HCT116 (cell line): ENCODE data around the gene PRPF4. TPM values are rescaled to one million over a fixed set of nuclear protein-coding genes. Genes with fewer than 3 reads are reported as not detected.

Experiments used
- ATAC-seq: fragments of 200-7000 bp; cut with Tn5 transposase; 2 replicates; pipeline ENCODE4 v1.9.1; 2020; ENCODE audit warnings: mild to moderate bottlenecking, moderate library complexity
- BruUV-seq: library from RNA; stranded (reverse); fragments of 400-500 nt; replicated peaks from 2 replicates; lab custom pipeline; 2021; lab: Mats Ljungman, UMichigan
- CTCF ChIA-PET: fragments of 300-600 bp; sonication (Branson Sonifier 250); formaldehyde crosslinking; loops from one replicate; lab custom pipeline; 2021; ENCODE audit warnings: antibody characterized with exemption; lab: Charles Lee
- POLR2A ChIA-PET: fragments of 300-600, 350-600 bp; sonication (Branson Sonifier 250); formaldehyde crosslinking; loops from one replicate; lab custom pipeline; 2021; ENCODE audit warnings: antibody characterized with exemption; lab: Charles Lee
- RAD21 ChIA-PET, 2 experiments: fragments of 300-600 bp; sonication (Branson Sonifier 250); formaldehyde crosslinking; loops; one replicate each; lab custom pipeline; 2023; ENCODE audit warnings: low total read pairs in 2 of 2; ENCODE audit not compliant: uncharacterized antibody in 2 of 2, unreplicated experiment in 2 of 2, low non-redundant PET in 1 of 2; lab: Charles Lee
- DNase-seq: peaks from one replicate; pipeline ENCODE4 v3.0.0-alpha.2; 2010; ENCODE audit warnings: low read depth, low spot score
- H2AFZ ChIP-seq: fragments of 200-600 bp; shearing (Covaris generic), sonication (generic); 2 replicates; pipeline ENCODE4 v1.6.1; 2017; ENCODE audit warnings: low read depth, mixed run types, mixed read lengths, antibody characterized with exemption, low read length; ENCODE audit not compliant: poor library complexity, severe bottlenecking
- H3K27ac ChIP-seq: 2 replicates; pipeline ENCODE4 v1.5.1; 2012; ENCODE audit warnings: low read depth, low read length
- H3K27me3 ChIP-seq: fragments of 200-600 bp; sonication (generic); 2 replicates; pipeline ENCODE4 v1.6.1; 2016; ENCODE audit warnings: mixed run types, low read length, mixed read lengths; ENCODE audit not compliant: insufficient read depth
- H3K36me3 ChIP-seq, 2 experiments: fragments of 200-500 bp in 1 of 2; fragments of 200-600 bp in 1 of 2; sonication (Bioruptor generic) in 1 of 2; sonication (generic) in 1 of 2; 2 replicates each; pipeline versions ENCODE4 v1.5.1 to v1.6.1; 2014 to 2016; ENCODE audit warnings: low read length in 2 of 2, inconsistent platforms in 1 of 2, mixed read lengths in 1 of 2, mixed run types in 1 of 2; ENCODE audit not compliant: insufficient read depth in 2 of 2, control insufficient read depth in 1 of 2
- H3K4me1 ChIP-seq, 2 experiments: fragments of 200-600 bp in 1 of 2; sonication (generic) in 1 of 2; 2 replicates each; pipeline versions ENCODE4 v1.5.1 to v1.6.1; 2012 to 2017; ENCODE audit warnings: low read length in 2 of 2, inconsistent platforms in 1 of 2, mild to moderate bottlenecking in 1 of 2, mixed read lengths in 1 of 2, mixed run types in 1 of 2, moderate library complexity in 1 of 2; ENCODE audit not compliant: insufficient read depth in 2 of 2, control insufficient read depth in 1 of 2
- H3K4me2 ChIP-seq: fragments of 200-600 bp; sonication (generic); 2 replicates; pipeline ENCODE4 v1.6.1; 2017; ENCODE audit warnings: mixed run types, low read length, mixed read lengths
- H3K4me3 ChIP-seq, 2 experiments: fragments of 200-600 bp in 1 of 2; sonication (generic) in 1 of 2; replicated peaks in 1 of 2; 2 replicates each; pipeline ENCODE4 v1.5.1; 2011 to 2016; ENCODE audit warnings: low read length in 2 of 2, control low read depth in 1 of 2, low read depth in 1 of 2, mild to moderate bottlenecking in 1 of 2, mixed read lengths in 1 of 2, mixed run types in 1 of 2
- H3K79me2 ChIP-seq: fragments of 200-600 bp; sonication (generic); 2 replicates; pipeline ENCODE4 v1.6.1; 2017; ENCODE audit warnings: mild to moderate bottlenecking, mixed run types, low read length, moderate library complexity, mixed read lengths; ENCODE audit not compliant: insufficient read depth
- H3K9ac ChIP-seq: fragments of 200-600 bp; sonication (generic); 2 replicates; pipeline ENCODE4 v1.6.1; 2016; ENCODE audit warnings: low read length, mixed read lengths
- H3K9me2 ChIP-seq: fragments of 200-600 bp; sonication (generic), shearing (Covaris generic); 2 replicates; pipeline ENCODE4 v1.6.1; 2017; ENCODE audit warnings: mixed run types, mild to moderate bottlenecking, moderate library complexity; ENCODE audit not compliant: insufficient read depth
- H3K9me3 ChIP-seq, 2 experiments: fragments of 200-500 bp in 1 of 2; fragments of 200-600 bp in 1 of 2; sonication (Bioruptor generic) in 1 of 2; sonication (generic) in 1 of 2; 2 replicates each; pipeline ENCODE4 v1.6.1; 2014 to 2017; ENCODE audit warnings: low read length in 2 of 2, mixed read lengths in 2 of 2, inconsistent platforms in 1 of 2, low read depth in 1 of 2, mild to moderate bottlenecking in 1 of 2, mixed run types in 1 of 2, moderate library complexity in 1 of 2; ENCODE audit not compliant: control insufficient read depth in 1 of 2, insufficient read depth in 1 of 2
- H4K20me1 ChIP-seq: fragments of 200-600 bp; sonication (generic), shearing (Covaris generic); 2 replicates; pipeline ENCODE4 v1.6.1; 2017; ENCODE audit warnings: mixed run types, mild to moderate bottlenecking, moderate library complexity; ENCODE audit not compliant: insufficient read depth
- CEBPB ChIP-seq: IDR thresholded peaks from 2 replicates; pipeline ENCODE4 v1.6.1; 2012; ENCODE audit warnings: low read depth
- EGR1 ChIP-seq: IDR thresholded peaks from 2 replicates; pipeline ENCODE4 v1.6.1; 2012; ENCODE audit warnings: low read depth
- ELF1 ChIP-seq: IDR thresholded peaks from 2 replicates; pipeline ENCODE4 v1.6.1; 2012; ENCODE audit warnings: low read depth, borderline replicate concordance
- EZH2 ChIP-seq: fragments of 200-600 bp; sonication (generic); IDR thresholded peaks from 2 replicates; pipeline ENCODE4 v1.6.1; 2017; ENCODE audit warnings: antibody characterized with exemption, mixed run types
- EZH2phosphoT487 ChIP-seq: fragments of 200-600 bp; IDR thresholded peaks from 2 replicates; pipeline ENCODE4 v1.6.1; 2018; ENCODE audit warnings: antibody characterized with exemption, borderline replicate concordance
- FOSL1 ChIP-seq: IDR thresholded peaks from 2 replicates; pipeline ENCODE4 v1.6.1; 2012; ENCODE audit warnings: low read depth
- JUND ChIP-seq: IDR thresholded peaks from 2 replicates; pipeline ENCODE4 v1.6.1; 2012
- POLR2AphosphoS5 ChIP-seq: IDR thresholded peaks from 2 replicates; pipeline ENCODE4 v1.6.1; 2011; ENCODE audit warnings: mild to moderate bottlenecking, low read depth, low read length, moderate library complexity
- REST ChIP-seq: IDR thresholded peaks from 2 replicates; pipeline ENCODE4 v1.6.1; 2012; ENCODE audit warnings: low read depth
- SIN3A ChIP-seq: IDR thresholded peaks from 2 replicates; pipeline ENCODE4 v1.6.1; 2012; ENCODE audit warnings: low read depth
- SP1 ChIP-seq: IDR thresholded peaks from 2 replicates; pipeline ENCODE4 v1.6.1; 2012; ENCODE audit warnings: low read depth
- SRF ChIP-seq: IDR thresholded peaks from 2 replicates; pipeline ENCODE4 v1.6.1; 2012; ENCODE audit warnings: low read depth
- ZFX ChIP-seq: fragments of 450-650 bp; IDR thresholded peaks from 2 replicates; pipeline ENCODE4 v1.6.1; 2017
- intact Hi-C: fragments of 100-400 bp; cut with micrococcal nuclease; formaldehyde crosslinking; loops from 2 replicates; pipeline ENCODE4 v1.10.0; 2022
- total RNA-seq: library from RNA; stranded (reverse); gene quantifications from one replicate; pipeline ENCODE4 v1.2.1, GENCODE V29; 2021; ENCODE audit not compliant: unreplicated experiment
- TF ChIP-seq, protein P1 (sequence below): IDR thresholded peaks from 2 replicates; pipeline ENCODE4 v1.6.1; 2011; ENCODE audit warnings: mild to moderate bottlenecking, low read length, moderate library complexity; ENCODE audit not compliant: insufficient replicate concordance; ENCODE audit errors: extremely low read depth
- TF ChIP-seq, protein P2 (sequence below), 3 experiments: fragments of 200-600 bp in 1 of 3; sonication (generic) in 1 of 3; IDR thresholded peaks in 2 of 3; conservative IDR thresholded peaks in 1 of 3; 2 replicates each; pipeline ENCODE4 v1.5.1; 2012 to 2017; ENCODE audit warnings: low read depth in 2 of 3, low read length in 2 of 3, antibody characterized with exemption in 1 of 3, borderline replicate concordance in 1 of 3, control low read depth in 1 of 3, mild to moderate bottlenecking in 1 of 3, mixed read lengths in 1 of 3, mixed run types in 1 of 3, moderate library complexity in 1 of 3; ENCODE audit not compliant: insufficient read depth in 1 of 3

The PRPF4 gene
- total RNA-seq, 1 experiment from 2014 or later: 53.9 TPM

GRCh38 chr9:113290052-113290607 is 14.7 kb downstream of the PRPF4 start (continued):
- TF ChIP-seq, protein P1, sequence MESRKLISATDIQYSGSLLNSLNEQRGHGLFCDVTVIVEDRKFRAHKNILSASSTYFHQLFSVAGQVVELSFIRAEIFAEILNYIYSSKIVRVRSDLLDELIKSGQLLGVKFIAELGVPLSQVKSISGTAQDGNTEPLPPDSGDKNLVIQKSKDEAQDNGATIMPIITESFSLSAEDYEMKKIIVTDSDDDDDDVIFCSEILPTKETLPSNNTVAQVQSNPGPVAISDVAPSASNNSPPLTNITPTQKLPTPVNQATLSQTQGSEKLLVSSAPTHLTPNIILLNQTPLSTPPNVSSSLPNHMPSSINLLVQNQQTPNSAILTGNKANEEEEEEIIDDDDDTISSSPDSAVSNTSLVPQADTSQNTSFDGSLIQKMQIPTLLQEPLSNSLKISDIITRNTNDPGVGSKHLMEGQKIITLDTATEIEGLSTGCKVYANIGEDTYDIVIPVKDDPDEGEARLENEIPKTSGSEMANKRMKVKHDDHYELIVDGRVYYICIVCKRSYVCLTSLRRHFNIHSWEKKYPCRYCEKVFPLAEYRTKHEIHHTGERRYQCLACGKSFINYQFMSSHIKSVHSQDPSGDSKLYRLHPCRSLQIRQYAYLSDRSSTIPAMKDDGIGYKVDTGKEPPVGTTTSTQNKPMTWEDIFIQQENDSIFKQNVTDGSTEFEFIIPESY: no peak
- TF ChIP-seq ELF1: no peak
- TF ChIP-seq EZH2: no peak
- no peak for TF ChIP-seq SIN3A

GRCh38 chr9:113293285-113293878 is 17.9 kb downstream of the PRPF4 start:
- DNase-seq (no peak), ATAC-seq (no peak)
- Histone ChIP-seq H3K27ac (no peak overlapping the region), H3K36me3 (peaks cover 41 to 46% of the 10 kb centered on the region in 2 experiments), H3K4me2 (no peak overlapping the region), H3K27me3 (no peaks in the 10 kb centered on the region), H2AFZ (no peak overlapping the region), H3K9ac (no peak overlapping the region), H3K4me1 (no peaks in the 10 kb centered on the region), H3K9me2 (no peaks in the 10 kb centered on the region), H4K20me1 (no peaks in the 10 kb centered on the region), H3K79me2 (0 out of 2 replicates have a peak, but pooled peaks cover 5% of the 10 kb centered on the region), H3K4me3 (no peak overlapping the region), H3K9me3 (no peaks in the 10 kb centered on the region)
- intact Hi-C loops: no loop called here
- CTCF ChIA-PET: no interaction called here
- BruUV-seq: no TSS peak
- POLR2A ChIA-PET: no interaction called here
- RAD21 ChIA-PET: no interaction called here
- no peak for TF ChIP-seq REST
- no peak for TF ChIP-seq POLR2AphosphoS5
- no peak for TF ChIP-seq EZH2
- TF ChIP-seq JUND: no peak
- TF ChIP-seq SRF: no peak
- TF ChIP-seq CEBPB: no peak
- TF ChIP-seq, protein P2, sequence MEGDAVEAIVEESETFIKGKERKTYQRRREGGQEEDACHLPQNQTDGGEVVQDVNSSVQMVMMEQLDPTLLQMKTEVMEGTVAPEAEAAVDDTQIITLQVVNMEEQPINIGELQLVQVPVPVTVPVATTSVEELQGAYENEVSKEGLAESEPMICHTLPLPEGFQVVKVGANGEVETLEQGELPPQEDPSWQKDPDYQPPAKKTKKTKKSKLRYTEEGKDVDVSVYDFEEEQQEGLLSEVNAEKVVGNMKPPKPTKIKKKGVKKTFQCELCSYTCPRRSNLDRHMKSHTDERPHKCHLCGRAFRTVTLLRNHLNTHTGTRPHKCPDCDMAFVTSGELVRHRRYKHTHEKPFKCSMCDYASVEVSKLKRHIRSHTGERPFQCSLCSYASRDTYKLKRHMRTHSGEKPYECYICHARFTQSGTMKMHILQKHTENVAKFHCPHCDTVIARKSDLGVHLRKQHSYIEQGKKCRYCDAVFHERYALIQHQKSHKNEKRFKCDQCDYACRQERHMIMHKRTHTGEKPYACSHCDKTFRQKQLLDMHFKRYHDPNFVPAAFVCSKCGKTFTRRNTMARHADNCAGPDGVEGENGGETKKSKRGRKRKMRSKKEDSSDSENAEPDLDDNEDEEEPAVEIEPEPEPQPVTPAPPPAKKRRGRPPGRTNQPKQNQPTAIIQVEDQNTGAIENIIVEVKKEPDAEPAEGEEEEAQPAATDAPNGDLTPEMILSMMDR (IDR thresholded peaks at IDR 0.05 in 2 of 3, conservative IDR thresholded peaks at IDR 0.05 in 1 of 3; ENCODE audit: borderline replicate concordance in 1 of 3, insufficient read depth in 1 of 3, low read depth in 2 of 3, low read length in 2 of 3): no peak
- TF ChIP-seq, protein P1: no peak
- TF ChIP-seq ELF1: no peak
- no peak for TF ChIP-seq FOSL1
- no peak for TF ChIP-seq EZH2phosphoT487
- TF ChIP-seq ZFX: no peak
- TF ChIP-seq SP1: no peak
- TF ChIP-seq EGR1: no peak
